Stimulated activated CD4-positive, alpha-beta T cell treated with anti-CD3 and anti-CD28 coated beads, Interleukin-4, amount 100 ng/mL, for 24 hours (primary cell): ENCODE results near the gene GATA3.
A peak's percentile ranks its signal among the peaks of the same experiment; 100 is the strongest.
"Not testable (repeated sequence)": the region's sequence is repeated elsewhere in the genome, so short reads cannot be mapped to it uniquely, and the experiment has no call there.

Experiments
- DNase-seq: peaks from one replicate; pipeline ENCODE4 v3.0.0-alpha.2; 2020

GATA3 gene

GRCh38 chr10:8054494-8055407 is at the start of gene GATA3:
Gene GATA3 (plus strand): TSS chr10:8054688. CDS start chr10:8055656, 968 bp downstream.
- peak; percentile 84 for DNase-seq

DNA sequence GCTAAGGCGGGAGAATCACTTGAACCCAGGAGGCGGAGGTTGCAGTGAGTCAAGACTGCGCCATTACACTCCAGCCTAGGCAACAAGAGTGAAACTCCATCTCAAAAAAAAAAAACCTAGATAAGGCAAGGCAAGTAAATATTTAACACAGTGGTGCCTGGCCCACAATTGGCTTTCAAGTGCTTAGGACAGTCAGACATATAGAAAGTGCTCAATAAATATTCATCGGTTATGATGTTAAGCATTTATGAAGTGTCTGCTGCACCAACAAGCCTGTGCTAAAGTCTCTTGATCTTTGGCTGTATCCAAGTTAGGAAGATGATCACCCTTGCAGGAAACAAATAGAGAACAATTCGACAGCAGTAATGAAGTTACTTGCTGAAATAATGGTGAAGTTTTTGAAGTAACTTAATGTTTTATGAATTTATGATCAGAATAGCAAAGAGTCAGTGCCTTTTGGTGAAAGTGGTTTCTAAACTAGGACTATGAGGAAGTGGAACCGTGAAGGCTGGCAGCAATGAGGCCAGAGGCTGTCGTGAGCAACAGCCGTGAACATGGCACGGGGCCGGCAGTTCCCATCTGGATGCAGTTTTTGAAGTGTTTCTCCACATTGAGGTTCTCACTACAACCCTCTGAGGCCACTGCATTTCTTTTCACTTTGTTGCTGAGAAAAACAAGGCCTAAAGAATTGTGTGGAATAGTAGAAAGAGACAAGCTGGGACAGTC is 48.1 kb upstream of the GATA3 start:
- DNase-seq: no peak

GRCh38 chr10:8009031-8009430 is 45.5 kb upstream of the GATA3 start:
- DNase-seq: no peak

DNA sequence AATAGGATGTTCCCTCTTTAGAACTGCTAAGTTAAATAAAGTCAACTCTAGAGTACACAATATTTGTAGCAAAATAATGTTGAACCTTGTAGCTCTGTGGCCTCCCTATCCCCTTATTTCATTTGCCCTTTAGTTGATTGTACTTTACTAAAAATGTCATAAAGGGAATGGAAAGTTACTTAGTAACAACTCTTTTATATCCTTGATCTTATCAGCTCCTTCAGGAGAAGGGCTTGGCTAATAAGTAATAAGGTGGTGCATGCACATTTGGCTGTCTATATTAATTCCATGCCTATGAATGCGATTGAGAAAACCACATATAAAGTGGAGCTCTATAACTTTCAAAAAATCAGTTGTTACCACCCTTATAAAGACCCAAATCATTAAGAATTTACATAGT is 41.5 kb upstream of the GATA3 start:
- DNase-seq: no peak

- no peak for DNase-seq
Observed at GRCh38 chr10:8013619-8014018, 40.9 kb upstream of the GATA3 start.

- no peak for DNase-seq
Observed at GRCh38 chr10:8014649-8015048, 39.8 kb upstream of the GATA3 start.

DNA sequence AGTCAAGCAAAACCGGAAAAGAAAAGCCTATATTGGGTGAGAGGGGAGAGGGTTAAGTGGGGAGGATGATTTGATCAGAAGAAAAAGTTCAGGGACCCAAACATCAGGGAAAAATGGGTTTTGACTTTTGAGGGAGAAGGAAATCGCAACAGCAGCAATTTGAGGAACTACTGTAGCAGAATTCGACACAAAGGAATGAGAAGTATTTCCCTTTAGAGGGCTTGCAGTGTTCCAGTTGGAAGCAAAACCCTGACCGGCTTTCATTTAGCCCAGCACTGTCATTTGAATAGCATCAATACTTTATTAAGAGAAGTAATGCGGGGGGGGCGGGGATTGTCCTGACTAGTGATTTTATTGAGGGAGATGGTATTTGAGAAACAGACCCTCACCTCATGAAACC is 37.2 kb upstream of the GATA3 start:
- no peak for DNase-seq

DNA sequence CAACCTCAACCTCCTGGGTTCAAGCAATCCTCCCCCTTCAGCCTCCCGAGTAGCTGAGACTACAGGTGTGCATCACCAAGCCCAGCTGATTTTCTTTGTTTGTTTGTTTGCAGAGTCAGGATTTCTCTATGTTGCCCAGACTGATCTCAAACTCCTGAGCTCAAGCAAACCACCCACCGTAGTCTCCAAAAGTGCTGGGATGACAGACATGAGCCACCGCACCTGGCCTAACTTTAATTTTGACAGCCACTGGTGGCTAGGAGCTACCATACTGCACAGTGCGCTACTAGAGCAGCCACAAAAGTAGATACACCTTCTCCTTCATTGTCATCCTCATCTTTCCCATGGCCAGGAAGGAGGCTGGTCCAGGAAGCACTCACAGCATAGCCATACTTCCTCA is 31.2 kb upstream of the GATA3 start:
- DNase-seq: no peak

- no peak for DNase-seq
Observed at GRCh38 chr10:8023851-8024250, 30.6 kb upstream of the GATA3 start.

DNA sequence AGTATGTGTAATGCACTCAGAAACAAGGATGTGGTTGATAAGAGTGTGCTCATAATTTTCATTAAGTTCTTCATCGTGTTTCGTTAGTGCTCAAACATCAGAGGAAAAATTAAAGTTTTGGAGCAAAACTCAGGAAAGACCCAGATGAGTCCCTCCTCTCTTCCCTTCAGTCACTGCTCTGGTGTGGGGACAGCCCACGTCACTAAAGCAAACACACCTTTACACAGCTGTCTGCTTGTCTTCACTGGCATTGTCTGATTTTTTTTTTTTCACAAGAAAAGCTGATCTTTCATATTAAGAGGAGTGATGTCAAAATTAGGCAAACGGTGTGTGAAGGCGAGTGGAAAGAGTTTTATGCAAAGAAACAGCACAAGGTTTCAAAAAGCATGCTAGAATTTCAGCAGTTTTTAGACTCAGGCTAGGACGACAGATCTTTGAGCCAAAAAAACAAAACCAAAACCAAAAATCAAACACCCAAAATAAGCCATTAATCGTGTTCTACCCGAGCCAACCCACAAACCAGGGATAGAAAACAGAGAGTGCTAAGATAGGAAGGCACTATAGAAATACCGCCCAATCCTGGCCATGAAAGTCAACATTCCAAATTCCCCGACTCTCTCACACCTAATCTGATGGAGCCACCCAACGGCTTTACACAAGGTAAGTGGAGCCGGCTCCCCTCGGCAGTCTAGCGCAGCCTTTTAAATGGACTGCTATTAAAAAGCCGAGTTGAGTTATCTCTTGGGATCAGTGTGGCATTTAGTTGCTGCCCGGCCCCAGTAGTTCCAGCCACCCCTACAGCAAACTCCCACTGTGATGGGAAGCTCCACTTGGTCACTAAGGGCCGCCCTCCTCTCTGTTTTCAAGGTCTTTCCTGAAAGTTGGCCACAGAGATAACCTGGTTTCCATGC is 27.9 kb upstream of the GATA3 start:
- DNase-seq: no peak

- DNase-seq: not testable (repeated sequence)
Observed at GRCh38 chr10:8031211-8031610, 23.3 kb upstream of the GATA3 start.

GRCh38 chr10:8032558-8032957 is 21.9 kb upstream of the GATA3 start:
- DNase-seq: no peak

GRCh38 chr10:8033812-8034465 is 20.5 kb upstream of the GATA3 start:
- no peak for DNase-seq

DNA sequence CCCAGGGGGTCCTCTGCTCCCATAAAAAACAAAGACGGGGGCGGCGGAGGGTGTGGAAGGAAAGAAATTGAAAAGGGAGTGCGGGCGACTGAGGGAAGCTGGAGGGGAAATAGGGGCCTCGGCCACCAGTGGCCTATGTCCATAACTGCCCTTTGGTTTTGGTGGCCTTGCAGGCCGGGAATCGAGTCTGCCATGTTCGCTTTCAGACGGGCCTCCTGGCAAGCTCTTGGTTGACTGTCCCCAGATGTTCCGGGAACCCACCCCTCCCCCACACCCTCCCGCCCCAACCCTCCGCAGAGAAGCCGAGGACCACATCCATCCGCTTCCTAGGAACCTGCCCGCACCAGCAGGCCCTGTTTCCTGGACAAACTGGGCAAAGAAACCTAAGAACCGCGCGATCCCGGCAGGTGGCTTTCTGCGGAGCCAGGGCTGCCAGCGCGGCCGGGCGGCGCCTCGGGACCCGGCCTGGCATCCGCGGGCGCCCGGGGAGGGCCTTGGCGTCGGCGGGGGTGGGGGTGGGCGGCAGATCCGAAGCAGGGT is 20.0 kb upstream of the GATA3 start:
- no peak for DNase-seq

DNA sequence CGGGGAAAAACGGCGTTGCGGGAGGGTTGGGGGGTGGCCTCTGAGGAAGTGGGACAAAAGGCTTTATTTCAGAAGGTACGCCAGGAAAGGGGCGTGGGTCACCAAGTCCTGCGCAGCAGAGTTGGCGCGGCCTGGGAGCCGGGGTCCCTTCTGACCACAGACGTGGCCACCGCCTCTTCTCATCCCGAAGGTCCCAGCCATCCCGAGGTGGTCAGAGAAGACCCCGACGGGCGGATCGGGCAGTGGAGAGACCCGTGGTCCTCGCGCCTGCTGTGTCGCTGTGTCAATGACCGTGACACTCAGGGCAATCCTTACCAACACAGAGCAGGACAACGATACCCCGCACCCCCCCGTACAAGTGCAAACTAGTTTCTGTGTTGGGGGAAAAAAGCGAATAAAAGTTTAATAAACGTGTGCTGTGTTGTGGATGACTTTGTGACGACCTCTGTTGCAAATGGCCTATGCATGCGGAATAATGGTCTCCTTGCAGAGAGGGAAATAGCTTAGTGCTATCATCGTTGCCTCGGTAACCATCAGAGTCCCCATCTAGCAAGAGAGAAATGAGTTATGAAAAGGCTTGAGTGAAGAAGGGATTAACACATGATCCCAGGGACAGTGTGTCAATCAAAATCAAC is 19.4 kb upstream of the GATA3 start:
- DNase-seq: no peak

DNA sequence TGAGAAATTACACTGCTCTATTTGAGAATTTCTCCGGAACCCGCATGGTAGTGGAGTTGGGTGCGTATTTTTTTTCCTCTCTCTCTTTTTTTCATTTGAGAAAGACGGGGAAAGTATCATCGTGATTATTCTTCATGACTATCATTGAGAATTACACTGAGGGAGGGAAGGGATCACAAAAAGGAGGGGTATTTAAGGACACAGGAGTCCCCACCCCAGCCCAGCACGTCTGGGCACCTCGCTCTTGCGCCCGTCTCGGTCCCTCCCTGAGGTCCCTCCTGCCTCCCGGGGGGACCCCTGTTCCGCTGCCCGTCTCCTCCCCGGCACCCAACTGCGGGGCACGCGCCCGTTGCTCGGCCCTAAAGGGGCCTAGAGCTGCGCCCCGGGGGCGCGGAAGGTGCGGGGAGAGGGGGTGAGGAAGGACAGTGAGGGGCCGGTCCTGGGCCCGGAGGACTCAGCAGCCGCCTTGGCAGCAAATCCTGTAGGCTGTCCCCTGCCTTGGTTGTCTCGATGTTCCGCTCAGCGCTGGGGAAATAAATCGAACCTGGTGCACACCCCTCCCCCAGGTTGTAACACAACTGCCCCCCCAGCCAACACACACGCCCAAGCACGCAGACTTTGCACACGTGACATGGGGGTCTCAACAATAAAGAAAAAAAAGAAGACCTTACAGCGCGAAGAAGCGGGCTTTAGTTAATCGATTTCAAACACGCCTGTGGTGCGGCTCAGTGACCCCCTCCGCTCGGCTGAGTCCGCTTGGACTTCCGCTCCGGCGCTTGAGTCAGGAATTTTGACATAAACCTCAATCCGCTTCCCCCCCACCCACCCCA is 18.6 kb upstream of the GATA3 start:
- DNase-seq: no peak

- DNase-seq: no peak
Observed at GRCh38 chr10:8036506-8037198, 17.8 kb upstream of the GATA3 start.

- no peak for DNase-seq
Observed at GRCh38 chr10:8037199-8037801, 17.2 kb upstream of the GATA3 start.
